Testis (tissue), 2 donors: ENCODE results near the gene ADD3.

Experiments used
- POLR2A ChIP-seq: fragments of 450-650 bp; IDR thresholded peaks from one replicate; pipeline ENCODE4 v1.6.1; 2017; ENCODE audit warnings: antibody characterized with exemption, mild to moderate bottlenecking, moderate library complexity
- TF ChIP-seq, protein P1 (sequence below), 3 experiments: fragments of 450-650 bp in 2 of 3; fragments of 200-600 bp in 1 of 3; sonication (generic) in 1 of 3; IDR thresholded peaks; one replicate each; pipeline ENCODE4 v1.5.1; 2016 to 2019; ENCODE audit warnings: antibody characterized with exemption in 3 of 3, mild to moderate bottlenecking in 2 of 3, moderate library complexity in 1 of 3

DNA sequence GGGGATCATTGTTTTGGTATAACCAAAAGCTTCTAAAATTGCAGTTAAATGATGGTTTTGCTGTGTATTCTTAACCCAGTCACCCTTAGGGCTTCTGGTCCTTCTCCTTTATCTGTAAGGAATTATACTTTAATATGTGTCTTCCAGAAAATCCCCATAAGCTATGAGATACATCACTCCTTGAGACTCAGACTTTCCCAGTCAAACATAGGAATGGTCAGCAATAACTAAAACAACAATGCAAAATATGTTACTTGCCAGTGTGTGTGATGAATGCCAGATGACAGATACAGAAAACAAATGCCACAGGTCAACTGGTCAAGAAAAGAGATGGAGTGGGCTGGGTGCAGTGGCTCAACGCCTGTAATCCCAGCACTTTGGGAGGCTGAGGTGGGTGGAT lies 10.1 kb downstream of the ADD3 start:
- TF ChIP-seq, protein P1, sequence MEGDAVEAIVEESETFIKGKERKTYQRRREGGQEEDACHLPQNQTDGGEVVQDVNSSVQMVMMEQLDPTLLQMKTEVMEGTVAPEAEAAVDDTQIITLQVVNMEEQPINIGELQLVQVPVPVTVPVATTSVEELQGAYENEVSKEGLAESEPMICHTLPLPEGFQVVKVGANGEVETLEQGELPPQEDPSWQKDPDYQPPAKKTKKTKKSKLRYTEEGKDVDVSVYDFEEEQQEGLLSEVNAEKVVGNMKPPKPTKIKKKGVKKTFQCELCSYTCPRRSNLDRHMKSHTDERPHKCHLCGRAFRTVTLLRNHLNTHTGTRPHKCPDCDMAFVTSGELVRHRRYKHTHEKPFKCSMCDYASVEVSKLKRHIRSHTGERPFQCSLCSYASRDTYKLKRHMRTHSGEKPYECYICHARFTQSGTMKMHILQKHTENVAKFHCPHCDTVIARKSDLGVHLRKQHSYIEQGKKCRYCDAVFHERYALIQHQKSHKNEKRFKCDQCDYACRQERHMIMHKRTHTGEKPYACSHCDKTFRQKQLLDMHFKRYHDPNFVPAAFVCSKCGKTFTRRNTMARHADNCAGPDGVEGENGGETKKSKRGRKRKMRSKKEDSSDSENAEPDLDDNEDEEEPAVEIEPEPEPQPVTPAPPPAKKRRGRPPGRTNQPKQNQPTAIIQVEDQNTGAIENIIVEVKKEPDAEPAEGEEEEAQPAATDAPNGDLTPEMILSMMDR (IDR thresholded peaks at IDR 0.05), result no peak
- TF ChIP-seq POLR2A, result no peak
